NCI-H2029 (cell line): ENCODE results near the gene C2CD4C.
"Not testable (repeated sequence)": the region's sequence is repeated elsewhere in the genome, so short reads cannot be mapped to it uniquely, and the experiment has no call there.

Source experiments
- DNase-seq: peaks from one replicate; lab custom pipeline; 2025; lab: John Stamatoyannopoulos, UW

The C2CD4C gene

GRCh38 chr19:438416-438958 lies 29.5 kb upstream of the C2CD4C start:
- no peak for DNase-seq

GRCh38 chr19:437041-437440 lies 28.1 kb upstream of the C2CD4C start:
- DNase-seq = no peak

GRCh38 chr19:436413-436950 lies 27.5 kb upstream of the C2CD4C start:
- DNase-seq = no peak

- no peak for DNase-seq
Measured at GRCh38 chr19:435707-436412, 26.9 kb upstream of the C2CD4C start.

- no peak for DNase-seq
Measured at GRCh38 chr19:435056-435706, 26.2 kb upstream of the C2CD4C start.

- DNase-seq = no peak
Measured at GRCh38 chr19:434152-434960, 25.4 kb upstream of the C2CD4C start.

- no peak for DNase-seq
Measured at GRCh38 chr19:430701-431100, 21.8 kb upstream of the C2CD4C start.

GRCh38 chr19:428149-428548 lies 19.2 kb upstream of the C2CD4C start:
- DNase-seq = no peak

GRCh38 chr19:427675-428074 lies 18.7 kb upstream of the C2CD4C start:
- not testable (repeated sequence) for DNase-seq

GRCh38 chr19:426725-427445 lies 17.9 kb upstream of the C2CD4C start:
- no peak for DNase-seq

- DNase-seq = no peak
Measured at GRCh38 chr19:425056-425455, 16.1 kb upstream of the C2CD4C start.

- DNase-seq = no peak
Measured at GRCh38 chr19:424546-424945, 15.6 kb upstream of the C2CD4C start.

- DNase-seq = no peak
Measured at GRCh38 chr19:423691-424466, 14.9 kb upstream of the C2CD4C start.

GRCh38 chr19:422917-423226 lies 13.9 kb upstream of the C2CD4C start:
- DNase-seq = not testable (repeated sequence)

- DNase-seq = no peak
Measured at GRCh38 chr19:422213-422916, 13.4 kb upstream of the C2CD4C start.

GRCh38 chr19:419721-420515 lies 11.0 kb upstream of the C2CD4C start:
- DNase-seq = no peak

GRCh38 chr19:418761-419671 lies 10.1 kb upstream of the C2CD4C start:
- DNase-seq = no peak

GRCh38 chr19:416416-416815 lies 7.5 kb upstream of the C2CD4C start:
- DNase-seq = no peak

GRCh38 chr19:415292-415691 lies 6.3 kb upstream of the C2CD4C start:
- DNase-seq = no peak
